Vagina (tissue), 2 donors: ENCODE measurements around the gene CAMK2B.

Source experiments
- POLR2AphosphoS5 ChIP-seq, 2 donors: sonication (generic); formaldehyde crosslinking; IDR thresholded peaks; one replicate each; pipeline ENCODE4 v1.9.0; 2017; ENCODE audit warnings: antibody characterized with exemption in 2 of 2, mild to moderate bottlenecking in 2 of 2, low read depth in 1 of 2; ENCODE audit not compliant: insufficient read depth in 1 of 2
- TF ChIP-seq, protein P1 (sequence below), 3 experiments: fragments of 450-650 bp in 2 of 3; fragments of 200-600 bp in 1 of 3; sonication (generic) in 1 of 3; IDR thresholded peaks; one replicate each; pipeline ENCODE4 v1.5.1; 2017 to 2019; ENCODE audit warnings: antibody characterized with exemption in 3 of 3, mild to moderate bottlenecking in 2 of 3, moderate library complexity in 2 of 3

- no peak for TF ChIP-seq POLR2AphosphoS5 (IDR thresholded peaks at IDR 0.05; ENCODE audit: insufficient read depth in 1 of 2, low read depth in 1 of 2)
- TF ChIP-seq, protein P1, sequence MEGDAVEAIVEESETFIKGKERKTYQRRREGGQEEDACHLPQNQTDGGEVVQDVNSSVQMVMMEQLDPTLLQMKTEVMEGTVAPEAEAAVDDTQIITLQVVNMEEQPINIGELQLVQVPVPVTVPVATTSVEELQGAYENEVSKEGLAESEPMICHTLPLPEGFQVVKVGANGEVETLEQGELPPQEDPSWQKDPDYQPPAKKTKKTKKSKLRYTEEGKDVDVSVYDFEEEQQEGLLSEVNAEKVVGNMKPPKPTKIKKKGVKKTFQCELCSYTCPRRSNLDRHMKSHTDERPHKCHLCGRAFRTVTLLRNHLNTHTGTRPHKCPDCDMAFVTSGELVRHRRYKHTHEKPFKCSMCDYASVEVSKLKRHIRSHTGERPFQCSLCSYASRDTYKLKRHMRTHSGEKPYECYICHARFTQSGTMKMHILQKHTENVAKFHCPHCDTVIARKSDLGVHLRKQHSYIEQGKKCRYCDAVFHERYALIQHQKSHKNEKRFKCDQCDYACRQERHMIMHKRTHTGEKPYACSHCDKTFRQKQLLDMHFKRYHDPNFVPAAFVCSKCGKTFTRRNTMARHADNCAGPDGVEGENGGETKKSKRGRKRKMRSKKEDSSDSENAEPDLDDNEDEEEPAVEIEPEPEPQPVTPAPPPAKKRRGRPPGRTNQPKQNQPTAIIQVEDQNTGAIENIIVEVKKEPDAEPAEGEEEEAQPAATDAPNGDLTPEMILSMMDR (IDR thresholded peaks at IDR 0.05), result no peak
Observed at GRCh38 chr7:44278451-44279161, 46.8 kb downstream of the CAMK2B start.
